Body of pancreas (tissue), 4 donors: ENCODE results near the gene HNRNPU. TPM values are rescaled to one million over a fixed set of nuclear protein-coding genes. Genes with fewer than 3 reads are reported as not detected.

ENCODE experiments used
- ATAC-seq: fragments of 150-250 bp; one replicate; pipeline ENCODE4 v1.9.1; 2016
- DNase-seq, 4 donors: peaks; one replicate each; pipeline ENCODE4 v3.0.0-alpha.2; 2019
- H3K27ac ChIP-seq, 4 donors: fragments of 200-600 bp; sonication (generic); 1 replicate in 3 of 4; 2 replicates in 1 of 4; pipeline versions ENCODE4 v1.5.1 to v1.6.1; 2016 to 2019; ENCODE audit warnings: mild to moderate bottlenecking in 1 of 4, mixed read lengths in 1 of 4, moderate library complexity in 1 of 4
- H3K27me3 ChIP-seq, 2 donors: fragments of 200-600 bp; sonication (generic); one replicate each; pipeline ENCODE4 v1.6.0; 2016; ENCODE audit warnings: mild to moderate bottlenecking in 1 of 2
- H3K36me3 ChIP-seq, 2 donors: fragments of 200-600 bp; sonication (generic); replicated peaks in 1 of 2; 2 replicates each; pipeline ENCODE4 v1.5.1; 2016; ENCODE audit warnings: low read depth in 2 of 2; ENCODE audit not compliant: insufficient read depth in 1 of 2
- H3K4me1 ChIP-seq: fragments of 200-600 bp; sonication (generic); one replicate; pipeline ENCODE4 v1.6.0; 2016
- H3K4me3 ChIP-seq, 2 donors: fragments of 200-600 bp; sonication (generic); 1 replicate in 1 of 2; 2 replicates in 1 of 2; pipeline ENCODE4 v1.5.1; 2016 to 2019
- H3K9me3 ChIP-seq, 3 donors: fragments of 200-600 bp; sonication (generic); 1 replicate in 2 of 3; 2 replicates in 1 of 3; pipeline ENCODE4 v1.5.1; 2016
- POLR2A ChIP-seq, 3 donors: fragments of 450-650 bp; IDR thresholded peaks; one replicate each; pipeline ENCODE4 v1.6.1; 2016; ENCODE audit warnings: antibody characterized with exemption in 3 of 3, mild to moderate bottlenecking in 2 of 3
- WGBS, 2 donors: methylation state at CpG; one replicate each; pipeline ENCODE4 v1.1.5; 2017; 5-methylcytosine and 5-hydroxymethylcytosine counted together
- intact Hi-C: fragments of 100-400 bp; cut with DNase I; formaldehyde crosslinking; loops from one replicate; pipeline ENCODE4 v1.15.1; 2023
- total RNA-seq, 2 donors: library from RNA; depleted of rRNA; stranded (reverse); fragments of >200 nt; gene quantifications; one replicate each; pipeline ENCODE4 v1.1.0, GENCODE V29; 2016
- TF ChIP-seq, protein P1 (sequence below), 7 experiments: fragments of 450-650 bp in 4 of 7; fragments of 200-600 bp in 3 of 7; sonication (generic) in 3 of 7; IDR thresholded peaks; one replicate each; pipeline ENCODE4 v1.5.1; 2016 to 2019; ENCODE audit warnings: antibody characterized with exemption in 7 of 7

Gene HNRNPU
- total RNA-seq, 2 donors from 2014 or later, result 201 to 294 TPM

DNA sequence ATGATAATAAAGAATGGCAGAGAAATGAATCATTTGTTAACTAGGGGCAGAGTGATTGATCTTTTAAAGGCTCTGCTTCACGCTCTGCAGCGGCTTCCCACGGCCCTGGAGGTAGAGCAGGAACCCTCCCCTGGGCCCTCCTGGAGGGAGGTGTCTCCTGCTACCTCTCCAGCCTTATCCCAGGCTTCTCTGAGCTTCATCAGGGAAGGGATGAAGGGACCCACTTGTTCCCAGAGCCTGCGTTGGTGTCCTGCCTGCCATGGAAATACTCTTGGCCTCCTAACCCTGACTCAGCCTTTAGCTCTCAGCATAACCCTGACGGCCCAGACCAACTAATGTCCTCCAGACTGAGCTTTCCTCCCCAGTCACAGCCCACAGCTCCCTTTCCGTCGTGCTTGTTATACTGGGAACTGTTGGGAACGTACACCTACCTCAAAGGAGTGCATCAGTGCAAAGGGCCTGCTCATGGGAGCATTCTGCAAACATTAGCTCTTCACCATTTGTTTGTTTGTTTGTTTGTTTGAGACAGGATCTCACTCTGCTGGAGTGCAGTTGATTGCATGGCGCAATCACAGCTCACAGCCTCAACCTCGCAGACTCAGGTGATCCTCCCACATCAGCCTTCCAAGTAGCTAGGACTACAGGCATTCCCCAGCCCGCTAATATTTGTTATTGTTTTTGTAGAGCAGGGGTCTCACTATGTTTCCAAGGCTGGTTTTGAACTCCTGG lies 17.4 kb upstream of the HNRNPU start:
- ATAC-seq (no peak), DNase-seq (no peak)
- WGBS, 2 donors, result 65 to 67% methylated on average over 9 to 11 of the region's 11 CpGs
- no peaks in the 10 kb centered on the region for H3K36me3 ChIP-seq
- no peaks in the 10 kb centered on the region for H3K4me1 ChIP-seq
- TF ChIP-seq, protein P1, sequence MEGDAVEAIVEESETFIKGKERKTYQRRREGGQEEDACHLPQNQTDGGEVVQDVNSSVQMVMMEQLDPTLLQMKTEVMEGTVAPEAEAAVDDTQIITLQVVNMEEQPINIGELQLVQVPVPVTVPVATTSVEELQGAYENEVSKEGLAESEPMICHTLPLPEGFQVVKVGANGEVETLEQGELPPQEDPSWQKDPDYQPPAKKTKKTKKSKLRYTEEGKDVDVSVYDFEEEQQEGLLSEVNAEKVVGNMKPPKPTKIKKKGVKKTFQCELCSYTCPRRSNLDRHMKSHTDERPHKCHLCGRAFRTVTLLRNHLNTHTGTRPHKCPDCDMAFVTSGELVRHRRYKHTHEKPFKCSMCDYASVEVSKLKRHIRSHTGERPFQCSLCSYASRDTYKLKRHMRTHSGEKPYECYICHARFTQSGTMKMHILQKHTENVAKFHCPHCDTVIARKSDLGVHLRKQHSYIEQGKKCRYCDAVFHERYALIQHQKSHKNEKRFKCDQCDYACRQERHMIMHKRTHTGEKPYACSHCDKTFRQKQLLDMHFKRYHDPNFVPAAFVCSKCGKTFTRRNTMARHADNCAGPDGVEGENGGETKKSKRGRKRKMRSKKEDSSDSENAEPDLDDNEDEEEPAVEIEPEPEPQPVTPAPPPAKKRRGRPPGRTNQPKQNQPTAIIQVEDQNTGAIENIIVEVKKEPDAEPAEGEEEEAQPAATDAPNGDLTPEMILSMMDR (IDR thresholded peaks at IDR 0.05), result no peak
- no peak for TF ChIP-seq POLR2A (IDR thresholded peaks at IDR 0.05)
- H3K27ac ChIP-seq, result no peak overlapping the region
- H3K9me3 ChIP-seq, result no peaks in the 10 kb centered on the region
- no peak overlapping the region for H3K4me3 ChIP-seq
- H3K27me3 ChIP-seq, result no peaks in the 10 kb centered on the region
- intact Hi-C loops, result no loop called here

DNA sequence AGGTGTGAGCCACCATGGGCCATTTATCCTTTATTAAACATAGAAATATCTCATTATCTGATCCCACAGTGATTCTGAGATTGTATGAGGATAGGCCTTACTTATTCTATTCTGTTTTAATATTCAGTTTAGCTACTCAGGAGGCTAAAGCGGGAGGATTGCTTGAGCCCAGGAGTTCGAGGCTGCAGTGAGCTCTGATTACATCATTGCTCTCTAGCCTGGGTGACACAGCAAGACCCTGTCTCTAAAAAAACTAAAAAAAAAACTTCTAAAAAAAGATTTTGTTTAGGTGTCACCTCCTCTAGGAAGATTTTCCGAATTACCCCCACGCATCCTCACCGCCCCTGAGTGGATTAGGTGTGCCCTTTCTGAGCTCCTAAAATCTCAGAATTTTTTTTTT lies 14.3 kb upstream of the HNRNPU start:
- DNase-seq (no peak), ATAC-seq (no peak)
- H3K36me3 ChIP-seq, result no peaks in the 10 kb centered on the region
- no peaks in the 10 kb centered on the region for H3K9me3 ChIP-seq
- intact Hi-C loops, result loop anchor here (10.0 kb wide), 1 partner anchor 96 kb away; no protein-coding TSS in a partner anchor
- H3K27me3 ChIP-seq, result no peaks in the 10 kb centered on the region
- no peaks in the 10 kb centered on the region for H3K4me1 ChIP-seq
- no peak overlapping the region for H3K4me3 ChIP-seq
- WGBS, 2 donors, result 89 to 92% methylated on average over 5 of the region's 5 CpGs
- no peak for TF ChIP-seq POLR2A (IDR thresholded peaks at IDR 0.05)
- TF ChIP-seq, protein P1 (IDR thresholded peaks at IDR 0.05), result no peak
- no peak overlapping the region for H3K27ac ChIP-seq

DNA sequence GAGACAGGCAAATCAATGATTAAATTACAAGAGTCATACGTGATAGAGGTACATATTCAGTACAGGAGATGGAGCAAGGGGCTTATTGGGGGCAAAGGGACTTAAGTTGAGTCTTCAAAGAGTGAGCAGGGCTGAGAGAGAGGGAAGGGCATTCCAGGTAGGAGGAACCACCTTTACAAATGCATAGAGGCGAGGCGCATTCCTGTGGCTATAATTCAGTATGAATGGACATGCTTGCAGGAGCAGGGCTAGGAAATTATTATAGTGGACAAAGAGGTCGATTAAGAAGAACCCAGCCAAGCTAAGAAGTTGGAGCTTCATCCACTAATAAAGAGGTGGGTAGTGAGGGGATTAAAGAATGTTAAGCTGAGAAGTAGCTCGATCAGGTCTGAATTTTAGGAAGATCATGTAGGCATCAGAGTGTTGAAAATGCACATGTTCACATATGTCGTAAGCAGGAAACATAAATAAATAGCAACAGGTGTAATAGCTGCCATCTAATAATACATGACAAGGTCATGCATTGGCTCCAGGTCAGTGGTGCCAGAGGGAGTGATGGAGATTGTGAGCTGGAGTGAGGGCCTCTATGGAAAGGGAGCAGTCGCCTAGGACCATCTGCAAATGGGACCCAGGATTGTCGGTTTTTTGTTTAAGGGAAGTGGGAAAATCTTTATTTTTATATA lies 12.0 kb upstream of the HNRNPU start:
- TF ChIP-seq, protein P1 (IDR thresholded peaks at IDR 0.05), result no peak
- TF ChIP-seq POLR2A (IDR thresholded peaks at IDR 0.05), result no peak
- intact Hi-C loops, result loop anchor here (10.0 kb wide), 1 partner anchor 98 kb away; no protein-coding TSS in a partner anchor
- ATAC-seq (no peak), DNase-seq (no peak)
- 84 to 87% methylated on average over 8 of the region's 8 CpGs for WGBS, 2 donors
- H3K4me3 ChIP-seq, result no peak overlapping the region
- no peak overlapping the region for H3K27ac ChIP-seq
- no peaks in the 10 kb centered on the region for H3K9me3 ChIP-seq
- no peaks in the 10 kb centered on the region for H3K36me3 ChIP-seq
- no peaks in the 10 kb centered on the region for H3K27me3 ChIP-seq
- H3K4me1 ChIP-seq, result no peaks in the 10 kb centered on the region

DNA sequence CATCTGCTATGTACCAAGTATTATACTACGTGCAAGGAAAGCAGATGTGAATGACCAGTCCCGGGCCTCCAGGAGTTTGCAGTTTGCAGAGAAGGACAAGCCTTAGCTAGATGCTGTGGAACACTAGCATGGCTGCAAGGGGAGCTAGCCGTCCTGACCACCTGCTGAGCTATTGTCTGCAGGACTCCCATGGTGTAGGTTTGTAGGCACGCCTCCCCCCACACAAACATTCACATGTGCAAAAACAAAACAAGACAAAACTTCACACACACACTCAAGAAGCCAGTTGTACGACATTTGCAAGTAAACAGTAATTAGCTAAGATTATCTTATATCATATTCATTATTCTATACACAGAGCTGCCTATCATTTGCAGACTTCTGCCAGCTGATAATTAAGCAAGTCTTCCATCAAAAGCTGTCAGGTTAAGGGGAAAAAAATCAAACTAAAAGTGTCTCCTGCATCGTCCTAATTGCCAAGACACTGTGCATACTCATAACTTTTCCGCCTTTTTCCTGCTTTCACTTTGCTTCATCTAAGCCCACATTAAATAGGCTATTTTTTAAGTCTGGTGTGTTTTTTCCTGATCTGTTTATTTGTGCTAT lies 10.7 kb upstream of the HNRNPU start:
- DNase-seq (no peak), ATAC-seq (no peak)
- H3K9me3 ChIP-seq, result no peaks in the 10 kb centered on the region
- 64 to 67% methylated on average over 7 of the region's 7 CpGs for WGBS, 2 donors
- no peaks in the 10 kb centered on the region for H3K27me3 ChIP-seq
- intact Hi-C loops, result loop anchor here (10.0 kb wide), 1 partner anchor 100 kb away; no protein-coding TSS in a partner anchor
- no peak for TF ChIP-seq POLR2A (IDR thresholded peaks at IDR 0.05)
- TF ChIP-seq, protein P1 (IDR thresholded peaks at IDR 0.05), result no peak
- H3K4me1 ChIP-seq, result no peaks in the 10 kb centered on the region
- no peak overlapping the region for H3K4me3 ChIP-seq
- H3K27ac ChIP-seq, result no peak overlapping the region
- H3K36me3 ChIP-seq, result no peaks in the 10 kb centered on the region
